Vagina (tissue), 2 donors: ENCODE results near the gene SPAM1. TPM values are rescaled to one million over a fixed set of nuclear protein-coding genes. Genes with fewer than 3 reads are reported as not detected.
"Not testable (repeated sequence)": the region's sequence is repeated elsewhere in the genome, so short reads cannot be mapped to it uniquely, and the experiment has no call there.

Experiments
- DNase-seq, 2 donors: peaks; one replicate each; pipeline ENCODE4 v3.0.0-alpha.2; 2017; ENCODE audit errors: extremely low spot score in 2 of 2
- H3K27ac ChIP-seq: fragments of 200-600 bp; sonication (generic); one replicate; pipeline ENCODE4 v1.5.1; 2019
- H3K27me3 ChIP-seq: fragments of 200-600 bp; sonication (generic); one replicate; pipeline ENCODE4 v1.5.1; 2019
- H3K36me3 ChIP-seq, 2 donors: fragments of 200-600 bp; sonication (generic); one replicate each; pipeline ENCODE4 v1.5.1; 2017 to 2019
- H3K4me1 ChIP-seq: fragments of 200-600 bp; sonication (generic); one replicate; pipeline ENCODE4 v1.5.1; 2019
- H3K4me3 ChIP-seq, 2 donors: fragments of 200-600 bp; sonication (generic); 1 replicate in 1 of 2; 2 replicates in 1 of 2; pipeline ENCODE4 v1.5.1; 2016 to 2019
- H3K9me3 ChIP-seq: fragments of 200-600 bp; sonication (generic); one replicate; pipeline ENCODE4 v1.5.1; 2019
- CTCF ChIP-seq, 3 experiments: fragments of 450-650 bp in 2 of 3; fragments of 200-600 bp in 1 of 3; sonication (generic) in 1 of 3; IDR thresholded peaks; one replicate each; pipeline ENCODE4 v1.5.1; 2017 to 2019; ENCODE audit warnings: antibody characterized with exemption in 3 of 3, mild to moderate bottlenecking in 2 of 3, moderate library complexity in 2 of 3
- POLR2A ChIP-seq, 2 donors: fragments of 450-650 bp; IDR thresholded peaks; one replicate each; pipeline ENCODE4 v1.6.1; 2017; ENCODE audit warnings: antibody characterized with exemption in 2 of 2, mild to moderate bottlenecking in 2 of 2, moderate library complexity in 2 of 2
- POLR2AphosphoS5 ChIP-seq, 2 donors: sonication (generic); formaldehyde crosslinking; IDR thresholded peaks; one replicate each; pipeline ENCODE4 v1.9.0; 2017; ENCODE audit warnings: antibody characterized with exemption in 2 of 2, mild to moderate bottlenecking in 2 of 2, low read depth in 1 of 2; ENCODE audit not compliant: insufficient read depth in 1 of 2
- intact Hi-C: fragments of 100-400 bp; cut with DNase I; formaldehyde crosslinking; loops from one replicate; pipeline ENCODE4 v1.15.1; 2023
- total RNA-seq: library from RNA; depleted of rRNA; stranded (reverse); fragments of >200 nt; gene quantifications from one replicate; pipeline ENCODE4 v1.2.3, GENCODE V29; 2016

SPAM1 gene
- total RNA-seq, 1 donor from 2014 or later: not detected

GRCh38 chr7:123883154-123883553 lies 41.9 kb upstream of the SPAM1 start:
- intact Hi-C loops: no loop called here
- Histone ChIP-seq H3K27me3 (no peaks in the 10 kb centered on the region), H3K4me3 (no peak overlapping the region), H3K36me3 (no peaks in the 10 kb centered on the region), H3K27ac (no peak overlapping the region), H3K4me1 (no peaks in the 10 kb centered on the region), H3K9me3 (no peaks in the 10 kb centered on the region)
- DNase-seq: no peak
- TF ChIP-seq CTCF (IDR thresholded peaks at IDR 0.05) (no peak), POLR2AphosphoS5 (IDR thresholded peaks at IDR 0.05; ENCODE audit: insufficient read depth in 1 of 2, low read depth in 1 of 2) (no peak), POLR2A (IDR thresholded peaks at IDR 0.05) (no peak)

GRCh38 chr7:123888192-123888591 lies 36.8 kb upstream of the SPAM1 start:
- H3K4me3 ChIP-seq: no peak overlapping the region
- no peaks in the 10 kb centered on the region for H3K9me3 ChIP-seq
- no peak for TF ChIP-seq CTCF (IDR thresholded peaks at IDR 0.05)
- TF ChIP-seq POLR2AphosphoS5 (IDR thresholded peaks at IDR 0.05; ENCODE audit: insufficient read depth in 1 of 2, low read depth in 1 of 2): no peak
- no peak for TF ChIP-seq POLR2A (IDR thresholded peaks at IDR 0.05)
- no peak for DNase-seq
- no peaks in the 10 kb centered on the region for H3K27me3 ChIP-seq
- no peaks in the 10 kb centered on the region for H3K4me1 ChIP-seq
- no peak overlapping the region for H3K27ac ChIP-seq
- no peaks in the 10 kb centered on the region for H3K36me3 ChIP-seq
- intact Hi-C loops: no loop called here

- H3K27me3 ChIP-seq, H3K27ac ChIP-seq, DNase-seq, H3K9me3 ChIP-seq, H3K4me3 ChIP-seq, H3K4me1 ChIP-seq, H3K36me3 ChIP-seq, intact Hi-C loops: not testable (repeated sequence)
Observed at GRCh38 chr7:123894753-123895152, 30.3 kb upstream of the SPAM1 start.

- no peaks in the 10 kb centered on the region for H3K36me3 ChIP-seq
- H3K4me1 ChIP-seq: no peaks in the 10 kb centered on the region
- H3K4me3 ChIP-seq: no peak overlapping the region
- TF ChIP-seq POLR2AphosphoS5 (IDR thresholded peaks at IDR 0.05; ENCODE audit: insufficient read depth in 1 of 2, low read depth in 1 of 2) (no peak), POLR2A (IDR thresholded peaks at IDR 0.05) (no peak), CTCF (IDR thresholded peaks at IDR 0.05) (no peak)
- H3K27ac ChIP-seq: no peak overlapping the region
- DNase-seq: no peak
- H3K27me3 ChIP-seq: no peaks in the 10 kb centered on the region
- H3K9me3 ChIP-seq: no peaks in the 10 kb centered on the region
- intact Hi-C loops: no loop called here
Observed at GRCh38 chr7:123901101-123901500, 23.9 kb upstream of the SPAM1 start.

- no peaks in the 10 kb centered on the region for H3K9me3 ChIP-seq
- DNase-seq: no peak
- no peaks in the 10 kb centered on the region for H3K27me3 ChIP-seq
- no peaks in the 10 kb centered on the region for H3K4me1 ChIP-seq
- no peak for TF ChIP-seq POLR2AphosphoS5 (IDR thresholded peaks at IDR 0.05; ENCODE audit: insufficient read depth in 1 of 2, low read depth in 1 of 2)
- no peak for TF ChIP-seq POLR2A (IDR thresholded peaks at IDR 0.05)
- no peak for TF ChIP-seq CTCF (IDR thresholded peaks at IDR 0.05)
- intact Hi-C loops: no loop called here
- no peaks in the 10 kb centered on the region for H3K36me3 ChIP-seq
- no peak overlapping the region for H3K4me3 ChIP-seq
- no peak overlapping the region for H3K27ac ChIP-seq
Observed at GRCh38 chr7:123905714-123906113, 19.3 kb upstream of the SPAM1 start.

- Histone ChIP-seq H3K4me1 (no peaks in the 10 kb centered on the region), H3K27ac (no peak overlapping the region), H3K9me3 (no peaks in the 10 kb centered on the region), H3K36me3 (no peaks in the 10 kb centered on the region), H3K4me3 (no peak overlapping the region), H3K27me3 (no peaks in the 10 kb centered on the region)
- intact Hi-C loops: no loop called here
- no peak for TF ChIP-seq POLR2A (IDR thresholded peaks at IDR 0.05)
- DNase-seq: no peak
Observed at GRCh38 chr7:123916240-123916724, 8.8 kb upstream of the SPAM1 start.
